ENCODE measurements around the gene DAB2IP.

The DAB2IP gene

DNA sequence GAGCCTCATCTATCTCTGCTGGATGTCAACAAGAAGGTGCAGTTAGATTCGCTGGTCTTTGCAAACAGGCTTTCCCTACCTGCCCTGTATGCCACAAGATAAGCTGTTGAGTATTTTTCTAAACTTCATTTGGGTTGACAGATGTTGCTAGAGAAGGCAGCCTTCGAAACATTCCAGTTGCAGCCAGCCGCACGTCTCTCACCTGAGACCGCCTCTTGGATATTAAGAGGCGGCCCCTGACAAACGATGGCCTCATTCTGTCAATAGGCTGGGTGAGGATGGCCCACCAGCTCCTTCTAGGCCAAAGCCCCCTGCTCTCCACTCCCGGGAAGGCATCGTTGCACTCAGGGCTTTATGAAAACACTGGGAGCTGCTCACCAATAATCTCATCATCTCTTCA lies 181.6 kb downstream of the DAB2IP start:
- Histone ChIP-seq H3K4me3 (ENCODE audit: low read length) (no peak overlapping the region), H3K4me1 (ENCODE audit: control insufficient read depth, low read length) (no peaks in the 10 kb centered on the region), H3K27me3 (ENCODE audit: control insufficient read depth, low read length) (no peaks in the 10 kb centered on the region), H3F3A (ENCODE audit: control insufficient read depth, insufficient read depth) (no peaks in the 10 kb centered on the region), H3K9me2 (replicated peaks; ENCODE audit: control insufficient read depth, low read length) (no peaks in the 10 kb centered on the region), H3K36me3 (ENCODE audit: control insufficient read depth, low read length) (no peaks in the 10 kb centered on the region), H3K27ac (ENCODE audit: low read depth, low read length) (no peak overlapping the region), H3K79me2 (ENCODE audit: control insufficient read depth, low read length) (no peaks in the 10 kb centered on the region), H3K9me3 (ENCODE audit: control insufficient read depth, insufficient read depth, low read length) (no peaks in the 10 kb centered on the region), H4K20me1 (ENCODE audit: control insufficient read depth, insufficient read depth, low read depth, low read length) (no peaks in the 10 kb centered on the region), H3K4me2 (ENCODE audit: low read length) (no peak overlapping the region)
- TF ChIP-seq, protein P1, sequence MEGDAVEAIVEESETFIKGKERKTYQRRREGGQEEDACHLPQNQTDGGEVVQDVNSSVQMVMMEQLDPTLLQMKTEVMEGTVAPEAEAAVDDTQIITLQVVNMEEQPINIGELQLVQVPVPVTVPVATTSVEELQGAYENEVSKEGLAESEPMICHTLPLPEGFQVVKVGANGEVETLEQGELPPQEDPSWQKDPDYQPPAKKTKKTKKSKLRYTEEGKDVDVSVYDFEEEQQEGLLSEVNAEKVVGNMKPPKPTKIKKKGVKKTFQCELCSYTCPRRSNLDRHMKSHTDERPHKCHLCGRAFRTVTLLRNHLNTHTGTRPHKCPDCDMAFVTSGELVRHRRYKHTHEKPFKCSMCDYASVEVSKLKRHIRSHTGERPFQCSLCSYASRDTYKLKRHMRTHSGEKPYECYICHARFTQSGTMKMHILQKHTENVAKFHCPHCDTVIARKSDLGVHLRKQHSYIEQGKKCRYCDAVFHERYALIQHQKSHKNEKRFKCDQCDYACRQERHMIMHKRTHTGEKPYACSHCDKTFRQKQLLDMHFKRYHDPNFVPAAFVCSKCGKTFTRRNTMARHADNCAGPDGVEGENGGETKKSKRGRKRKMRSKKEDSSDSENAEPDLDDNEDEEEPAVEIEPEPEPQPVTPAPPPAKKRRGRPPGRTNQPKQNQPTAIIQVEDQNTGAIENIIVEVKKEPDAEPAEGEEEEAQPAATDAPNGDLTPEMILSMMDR (IDR thresholded peaks at IDR 0.05; ENCODE audit: low read depth, low read length, poor library complexity, severe bottlenecking), result no peak
- TF ChIP-seq EZH2phosphoT487 (IDR thresholded peaks at IDR 0.05; ENCODE audit: borderline replicate concordance, low read length), result no peak
